HS-5 (cell line): Measurements from ENCODE around the gene SH3PXD2B.

Source experiments
- DNase-seq: peaks from one replicate; pipeline ENCODE4 v3.0.0-alpha.2; 2012; ENCODE audit warnings: low read depth

SH3PXD2B gene

DNA sequence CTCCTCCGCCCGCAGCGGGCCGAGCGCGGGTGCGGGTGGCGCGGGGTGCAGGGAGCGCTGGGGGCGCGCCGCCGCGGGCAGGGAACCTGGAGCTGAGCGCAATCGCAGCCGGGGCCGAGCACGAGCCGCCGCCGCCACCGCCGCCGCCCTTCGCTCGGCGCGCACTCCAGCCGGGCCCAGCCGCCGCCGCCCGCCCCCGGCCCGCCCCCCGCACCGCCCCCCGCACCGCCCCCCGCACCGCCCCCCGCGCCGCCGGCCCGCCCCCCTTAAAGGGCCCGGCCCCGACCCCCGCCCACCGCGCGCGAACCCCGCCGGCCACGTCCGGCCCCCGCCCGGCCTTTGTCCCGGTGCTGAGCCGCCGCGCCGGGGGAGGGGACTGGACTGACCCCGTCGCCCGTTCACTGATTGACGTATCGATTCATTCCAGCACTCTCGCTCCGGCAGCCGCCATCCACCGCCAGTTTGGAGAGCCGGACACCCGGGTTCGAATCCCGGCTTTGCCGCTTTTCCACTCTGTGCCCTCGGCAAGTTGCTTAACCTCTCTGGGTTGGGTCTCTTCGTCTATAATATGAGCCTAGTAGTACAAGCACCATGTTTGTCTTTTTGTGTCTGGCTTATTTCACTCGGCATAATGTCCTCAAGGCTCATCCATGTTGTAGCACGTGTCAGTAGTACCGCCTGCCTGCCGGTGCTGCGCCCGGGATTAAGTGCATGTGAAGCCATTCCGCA, at the start of gene SH3PXD2B:
TSS of gene SH3PXD2B (minus strand) at position 168 of the 729 bp plus-strand sequence. CDS start 173 bp downstream, outside the sequence.
- DNase-seq = no peak

DNA sequence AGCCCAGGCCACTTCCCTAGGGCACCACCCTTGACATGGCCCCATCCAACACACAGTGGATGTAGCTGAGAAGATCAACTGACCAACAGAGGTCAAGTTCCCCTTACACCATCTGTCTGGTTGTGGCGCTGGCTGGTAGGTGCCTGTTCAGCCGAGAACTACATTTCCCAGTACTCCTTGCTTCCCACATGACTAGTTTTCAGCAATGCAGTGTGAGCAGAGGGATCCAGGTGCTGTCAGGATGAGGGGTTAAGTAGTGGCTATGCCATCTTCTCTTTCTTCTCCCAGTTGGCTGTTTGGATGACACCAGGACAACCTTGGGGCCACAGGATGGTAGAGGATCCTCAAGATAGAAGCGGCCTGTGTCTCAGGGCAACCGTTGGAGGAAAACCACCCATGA, 48.6 kb upstream of the SH3PXD2B start:
- DNase-seq = no peak

DNA sequence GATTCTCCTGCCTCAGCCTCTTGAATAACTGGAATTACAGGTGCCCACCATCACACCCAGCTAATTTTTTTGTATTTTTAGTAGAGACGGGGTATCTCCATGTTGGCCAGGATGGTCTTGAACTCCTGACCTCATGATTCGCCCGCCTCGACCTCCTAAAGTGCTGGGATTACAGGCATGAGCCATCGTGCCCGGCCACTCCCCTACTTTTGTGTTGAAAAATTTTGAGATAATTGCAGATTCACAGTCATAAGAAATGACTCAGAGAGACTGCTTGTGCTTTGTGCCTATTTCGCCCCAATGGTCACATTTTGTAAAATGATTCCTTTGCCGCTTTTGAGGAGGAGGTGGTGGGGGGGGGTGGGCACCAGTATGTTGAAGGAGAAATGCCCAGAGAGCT, 48.1 kb upstream of the SH3PXD2B start:
- DNase-seq = no peak

DNA sequence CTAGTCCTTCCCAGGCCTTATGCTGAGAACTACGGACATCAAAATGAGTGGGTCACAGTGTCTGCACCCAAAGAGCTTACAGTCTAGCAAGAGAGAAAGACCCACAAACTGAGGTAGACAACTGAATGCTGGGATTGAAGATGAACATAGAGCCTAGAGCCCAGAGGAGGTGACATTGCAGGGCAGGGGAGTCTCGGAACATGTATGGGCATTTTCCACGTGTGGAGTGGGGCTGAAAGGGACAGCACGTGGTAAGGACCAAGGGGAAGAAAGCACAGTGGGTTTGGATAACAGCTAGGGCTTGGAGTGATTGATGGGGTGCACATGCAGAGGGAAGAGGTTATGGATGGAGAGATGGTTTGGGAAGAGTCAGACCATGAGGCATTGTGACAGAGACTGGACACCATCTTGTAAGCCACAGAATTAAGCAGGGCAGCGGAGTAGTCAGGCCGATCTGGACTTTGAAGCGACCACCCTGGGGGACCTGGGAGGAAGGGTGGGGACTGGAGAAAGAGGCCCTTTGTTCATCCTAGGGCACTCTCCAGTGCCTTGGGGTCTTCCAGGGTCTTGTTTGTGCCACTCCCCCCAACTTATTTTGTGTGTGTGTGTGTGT, 47.5 kb upstream of the SH3PXD2B start:
- no peak for DNase-seq

DNA sequence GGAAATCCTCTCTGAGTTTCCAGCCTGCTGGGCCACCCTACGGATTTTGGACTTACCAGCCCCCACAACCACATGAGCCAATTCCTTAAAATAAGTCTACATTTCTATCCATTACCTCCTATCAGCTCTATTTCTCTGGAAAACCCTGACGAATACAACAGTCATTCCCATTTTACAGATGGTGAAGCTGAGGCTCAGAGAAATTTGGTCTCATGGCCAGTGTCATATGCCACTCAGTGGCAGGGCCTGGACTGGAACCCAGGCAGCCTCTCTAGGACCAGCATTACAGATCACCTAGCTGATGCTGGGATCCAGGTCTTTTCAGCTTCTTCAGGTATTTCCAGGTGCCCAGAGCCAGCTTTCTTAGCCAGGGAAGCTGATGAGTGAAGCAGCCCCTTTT, 45.0 kb upstream of the SH3PXD2B start:
- no peak for DNase-seq

DNA sequence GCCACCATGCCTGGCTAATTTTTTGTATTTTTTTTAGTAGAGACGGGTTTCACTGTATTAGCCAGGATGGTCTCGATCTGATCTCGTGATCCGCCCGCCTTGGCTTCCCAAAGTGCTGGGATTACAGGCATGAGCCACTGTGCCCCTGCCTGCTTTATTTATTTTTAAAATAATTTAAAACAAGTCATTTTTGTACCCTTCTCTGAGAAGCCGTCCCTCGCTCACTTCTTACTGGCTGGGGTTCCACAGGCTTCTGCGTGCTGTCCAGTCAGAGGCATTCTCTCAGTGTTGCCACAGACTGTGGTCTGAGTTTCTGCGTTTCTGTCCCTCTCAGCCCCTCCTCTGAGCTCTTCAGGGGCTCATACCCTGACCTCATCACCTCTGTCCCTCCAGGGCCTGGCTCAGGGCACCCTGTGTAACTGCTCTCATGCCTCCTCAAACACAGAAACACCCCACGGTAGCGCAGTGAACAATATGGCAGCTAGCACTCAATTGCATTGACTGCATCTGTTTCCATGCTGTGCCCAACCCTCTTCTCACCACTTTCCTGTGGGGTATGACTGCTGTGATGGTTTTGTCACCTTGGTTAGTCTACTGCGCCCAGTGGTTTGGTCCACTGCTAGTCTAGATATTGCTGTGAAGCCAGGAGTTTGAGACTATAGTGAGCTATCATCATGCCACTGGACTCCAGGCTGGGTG, 44.3 kb upstream of the SH3PXD2B start:
- no peak for DNase-seq

DNA sequence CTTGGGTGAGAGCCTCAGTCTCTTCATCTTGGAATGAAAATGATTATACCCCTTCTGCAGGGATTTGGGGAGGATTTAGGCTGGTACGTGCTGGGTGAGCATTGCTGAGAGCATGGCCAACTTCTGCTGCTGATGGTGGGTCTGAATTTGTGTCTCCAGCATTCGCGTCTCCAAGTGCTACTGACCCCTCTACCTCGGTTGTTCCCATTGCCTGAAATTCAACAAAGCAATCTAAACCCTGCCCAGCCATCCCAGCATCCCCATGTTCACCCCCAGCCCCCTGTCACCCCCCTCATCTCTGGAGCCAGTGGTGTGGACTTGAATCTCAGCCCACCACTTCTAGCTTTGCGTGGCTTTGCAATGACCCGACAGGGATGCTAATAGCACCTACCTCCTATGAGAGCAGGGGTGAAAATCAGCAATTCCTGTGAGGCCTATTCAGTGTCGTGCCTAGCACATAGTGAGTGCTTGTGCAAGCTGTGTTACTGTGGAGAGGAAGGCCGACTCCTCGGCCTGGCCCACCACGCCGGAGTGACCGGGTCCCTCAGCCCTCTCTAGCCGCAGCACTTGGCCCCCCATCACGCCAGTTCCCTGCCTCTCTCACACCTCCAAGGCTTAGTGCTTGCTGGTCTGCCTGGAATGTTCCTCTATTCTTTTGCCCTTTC, 43.4 kb upstream of the SH3PXD2B start:
- DNase-seq = no peak

DNA sequence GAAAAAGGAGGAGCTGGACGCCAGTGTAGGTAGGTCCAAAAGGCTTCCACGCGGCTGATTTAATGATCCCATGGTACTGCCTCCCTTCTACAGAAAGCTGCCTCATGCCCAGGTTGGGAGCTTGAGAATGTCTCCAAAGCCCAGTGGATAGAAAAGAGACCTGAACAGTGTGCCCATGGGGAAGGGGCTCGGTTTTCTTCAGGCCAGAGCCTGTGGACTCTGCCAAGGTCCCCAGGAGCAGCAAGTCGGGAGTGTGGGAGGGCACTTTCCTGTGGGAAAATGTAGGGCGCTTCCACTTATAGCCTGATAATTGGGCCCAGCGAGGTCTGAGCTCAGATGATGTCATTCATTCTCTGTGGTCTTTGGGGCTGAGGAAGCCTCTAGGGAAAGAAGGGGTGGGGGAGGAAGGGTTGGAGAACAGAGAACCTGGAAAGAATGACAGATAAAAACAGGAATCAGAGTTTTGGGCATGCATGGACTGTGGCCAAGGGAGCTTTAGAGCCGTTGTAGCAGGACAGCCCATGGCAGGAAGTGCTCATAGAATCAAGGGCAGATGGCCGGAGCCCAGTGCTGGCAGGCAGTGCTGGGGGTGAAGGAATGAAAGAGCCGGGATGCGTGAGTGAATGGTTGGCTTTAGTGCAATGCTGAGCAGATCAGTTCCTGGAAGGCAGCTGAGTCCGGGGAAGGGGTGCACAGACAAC, 42.5 kb upstream of the SH3PXD2B start:
- no peak for DNase-seq

DNA sequence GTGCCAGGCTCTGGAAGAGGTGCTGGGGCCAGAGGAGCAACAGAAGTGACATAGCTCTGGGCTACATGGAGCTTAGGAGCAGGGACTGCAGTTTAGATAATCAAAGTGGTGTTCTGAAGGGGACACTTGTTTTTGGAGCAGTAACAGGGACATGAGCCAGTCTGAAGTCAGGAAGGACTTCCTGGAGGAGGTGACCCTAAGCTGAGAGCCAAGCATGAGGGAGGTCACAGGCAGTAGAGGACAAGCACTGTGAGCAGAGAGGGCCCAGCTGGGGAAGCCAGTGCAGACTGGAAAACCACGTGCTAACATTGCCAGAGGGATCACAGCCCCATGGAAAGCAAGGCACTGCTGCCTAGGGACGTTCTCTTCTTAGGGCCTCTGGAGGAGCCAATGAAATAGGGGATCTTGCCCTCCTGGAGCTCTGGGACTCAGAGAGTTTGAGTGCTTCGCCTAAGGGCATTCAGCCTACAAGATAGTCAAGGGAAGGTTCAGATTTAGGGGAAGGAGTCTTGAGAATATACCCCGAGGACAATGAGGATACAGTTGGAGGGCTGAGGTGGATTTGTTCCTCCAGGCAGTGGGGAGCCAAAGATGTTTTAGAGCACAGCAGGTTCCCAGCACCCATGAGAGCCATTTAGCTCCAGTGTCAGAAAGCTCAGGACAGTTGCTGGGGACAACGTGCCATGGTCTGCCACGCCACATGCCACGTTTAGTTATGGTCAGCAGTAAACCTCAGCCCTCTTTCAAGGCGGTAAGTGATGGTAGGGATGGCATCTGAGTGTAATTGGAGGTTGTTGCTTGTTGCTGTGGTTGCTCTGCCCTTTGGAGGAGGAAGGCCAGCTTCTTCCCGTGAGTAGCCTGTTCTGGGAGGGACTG, 40.5 kb upstream of the SH3PXD2B start:
- DNase-seq = no peak

DNA sequence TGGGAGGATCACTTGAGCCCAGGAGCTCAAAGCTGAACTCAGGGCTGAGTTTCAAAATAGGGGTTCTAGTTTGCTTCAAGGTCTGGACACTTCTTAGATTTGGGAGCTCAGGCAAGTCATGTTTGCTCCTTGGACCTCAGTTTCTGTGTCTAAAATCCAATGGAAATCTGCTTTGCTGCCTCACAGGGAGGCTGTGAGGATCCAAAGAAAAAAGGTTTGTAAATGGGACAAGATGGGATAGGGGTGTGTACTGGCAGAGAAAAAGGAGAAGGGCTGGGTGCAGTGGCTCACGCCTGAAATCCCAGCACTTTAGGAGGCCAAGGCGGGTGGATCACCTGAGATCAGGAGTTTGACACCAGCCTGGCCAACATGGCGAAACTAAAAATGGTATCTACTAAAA, 39.6 kb upstream of the SH3PXD2B start:
- DNase-seq = no peak

DNA sequence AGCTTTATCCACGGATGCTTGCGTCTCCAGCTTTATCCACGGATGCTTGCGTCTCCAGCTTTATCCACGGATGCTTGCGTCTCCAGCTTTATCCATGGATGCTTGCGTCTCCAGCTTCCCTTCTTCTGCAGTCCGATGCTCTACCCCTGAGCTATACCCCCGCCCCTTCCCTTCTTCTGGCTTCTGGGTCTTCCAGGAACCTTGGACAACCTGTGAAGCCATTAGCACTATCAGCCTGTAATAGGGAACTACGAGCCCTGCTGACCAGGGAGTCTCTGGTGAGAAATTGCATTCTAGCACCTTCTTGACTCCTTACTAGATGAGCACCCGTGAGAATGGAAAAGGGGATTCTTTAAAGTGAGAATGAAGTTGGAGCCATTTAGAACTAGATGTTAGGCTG, 39.1 kb upstream of the SH3PXD2B start:
- no peak for DNase-seq

DNA sequence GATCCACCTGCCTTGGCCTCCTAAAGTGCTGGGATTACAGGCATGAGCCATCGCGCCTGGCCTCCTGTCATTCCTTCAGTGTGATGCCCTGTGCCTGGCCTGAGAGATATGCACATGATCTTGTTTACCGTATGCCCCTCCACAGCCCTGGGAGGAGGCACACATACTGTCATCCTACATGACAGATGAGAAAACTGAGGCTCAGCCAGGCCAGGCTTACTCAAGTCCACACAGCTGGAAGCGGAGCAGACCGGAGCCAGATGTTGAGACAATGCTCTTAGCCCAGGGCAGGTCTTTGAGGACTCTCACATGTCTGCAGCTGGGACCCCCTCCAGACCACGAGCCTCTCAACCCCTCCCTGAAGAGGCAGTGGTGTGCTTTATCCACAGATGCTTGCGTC, 38.7 kb upstream of the SH3PXD2B start:
- DNase-seq = no peak

DNA sequence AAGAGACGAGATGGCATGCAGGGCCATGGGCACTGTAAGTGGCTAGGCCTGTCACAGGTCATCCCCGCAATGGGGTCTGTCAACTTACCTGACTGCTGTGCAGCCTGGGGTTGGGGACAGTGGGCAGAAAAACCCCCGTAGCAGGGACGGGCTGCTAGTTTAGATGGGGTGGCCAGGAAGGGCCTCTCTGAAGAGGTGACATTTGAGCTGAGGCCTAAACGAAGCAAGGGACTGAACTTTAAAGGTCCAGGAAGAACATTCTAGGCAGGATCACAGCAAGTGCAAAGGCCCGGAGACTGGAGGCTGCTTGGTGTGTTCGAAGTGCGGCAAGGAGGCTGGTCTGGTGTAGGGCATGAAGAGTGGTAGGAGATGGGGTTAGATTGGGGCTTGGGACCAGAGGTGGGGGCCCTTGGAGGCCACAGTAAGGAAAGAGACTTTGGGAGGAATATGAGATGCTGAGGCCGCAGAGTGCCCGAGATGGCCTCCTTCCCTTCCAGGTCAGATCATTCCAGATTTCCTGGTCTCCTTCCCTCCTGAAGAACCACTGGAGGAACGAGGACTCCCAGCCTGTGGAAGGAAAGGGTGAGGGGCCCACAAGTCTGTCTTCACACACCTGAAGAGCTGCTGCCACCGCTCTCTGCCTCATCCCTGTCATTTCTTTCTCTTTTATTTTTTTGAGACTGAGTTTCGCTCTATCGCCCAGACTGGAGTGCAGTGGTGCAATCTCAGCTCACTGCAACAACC, 37.9 kb upstream of the SH3PXD2B start:
- no peak for DNase-seq

DNA sequence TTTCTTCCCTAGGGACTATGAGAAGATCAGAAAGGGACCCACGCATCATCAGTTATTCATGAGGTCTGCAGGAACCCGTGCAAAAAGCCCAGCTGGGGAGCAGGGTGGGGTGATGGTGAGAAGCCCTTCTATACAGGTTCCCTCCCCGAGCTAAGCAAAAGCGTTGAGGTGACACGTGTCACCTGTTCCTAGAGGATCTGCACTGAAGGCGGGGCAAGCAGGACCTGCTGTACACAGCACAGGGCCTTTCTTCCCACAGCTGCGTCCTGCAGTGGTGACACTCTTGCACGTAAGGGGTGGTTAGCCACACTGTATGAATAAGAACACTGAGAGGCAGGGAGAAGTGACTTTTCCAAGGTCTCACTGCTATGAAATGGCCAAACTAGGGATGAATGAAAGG, 37.2 kb upstream of the SH3PXD2B start:
- no peak for DNase-seq

DNA sequence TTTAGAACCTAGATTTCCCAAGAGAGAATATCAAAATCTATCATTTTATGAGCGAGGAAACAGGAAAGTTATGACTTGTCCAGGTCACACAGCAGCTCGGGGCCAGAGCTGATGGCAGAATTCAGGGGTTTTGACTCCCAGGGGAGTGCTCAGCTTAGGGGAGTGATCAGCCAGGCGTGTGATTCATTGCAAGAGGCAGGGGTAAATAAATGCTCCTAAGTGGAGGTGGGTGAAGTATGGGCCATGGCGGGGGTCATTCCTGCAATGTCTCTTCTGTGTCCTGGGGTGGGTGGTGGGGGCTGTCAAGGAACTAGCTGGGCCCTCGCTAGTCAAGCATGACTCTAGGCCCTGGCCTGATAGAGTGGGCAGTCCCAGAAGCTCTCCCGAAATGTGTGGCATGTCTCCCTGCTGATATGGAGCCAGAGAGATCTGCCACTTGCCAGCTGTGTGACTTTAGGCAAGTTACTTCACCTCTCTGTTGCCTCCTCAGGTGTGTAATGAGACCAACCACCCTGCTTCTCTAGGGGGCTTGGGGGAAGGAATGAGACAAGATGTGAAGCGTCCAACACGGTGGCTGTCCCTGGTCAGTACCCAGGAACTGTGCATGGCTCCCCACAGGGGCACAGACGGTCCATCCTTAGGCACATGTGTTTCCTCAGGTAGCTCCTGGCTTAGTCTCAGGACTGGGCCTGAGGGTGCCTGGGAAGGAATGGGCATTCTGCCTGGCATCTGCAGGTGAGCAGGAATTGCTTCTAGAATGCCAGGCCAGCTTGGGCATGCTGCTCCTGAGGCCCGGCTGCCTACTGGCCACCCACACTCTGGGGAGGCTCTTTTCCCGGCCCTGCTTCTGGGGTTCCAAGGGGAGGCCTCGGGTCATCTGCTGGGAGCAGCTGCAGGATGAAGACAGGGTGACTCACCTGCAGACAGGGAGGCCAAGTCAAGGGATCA, 36.5 kb upstream of the SH3PXD2B start:
- no peak for DNase-seq

DNA sequence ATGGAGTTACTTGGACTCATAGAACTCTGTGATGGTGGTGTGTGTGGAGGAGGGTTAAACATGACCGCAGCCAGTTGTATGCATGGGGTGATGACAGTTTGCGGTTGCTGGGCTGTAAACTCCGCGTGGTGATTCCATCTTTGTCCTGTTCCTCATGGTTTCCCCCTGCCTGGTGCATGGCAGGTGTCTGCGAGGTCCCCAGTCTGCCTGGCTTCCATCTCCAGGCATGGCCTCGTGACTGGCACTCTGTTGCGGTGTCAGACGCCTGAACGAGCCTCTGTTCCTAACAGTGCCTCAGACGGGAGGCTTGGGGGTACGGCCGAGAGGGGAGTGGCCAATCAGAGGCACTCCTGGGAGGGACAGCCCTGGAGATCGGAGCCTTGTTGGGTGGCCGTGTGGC, 33.9 kb upstream of the SH3PXD2B start:
- DNase-seq = no peak

DNA sequence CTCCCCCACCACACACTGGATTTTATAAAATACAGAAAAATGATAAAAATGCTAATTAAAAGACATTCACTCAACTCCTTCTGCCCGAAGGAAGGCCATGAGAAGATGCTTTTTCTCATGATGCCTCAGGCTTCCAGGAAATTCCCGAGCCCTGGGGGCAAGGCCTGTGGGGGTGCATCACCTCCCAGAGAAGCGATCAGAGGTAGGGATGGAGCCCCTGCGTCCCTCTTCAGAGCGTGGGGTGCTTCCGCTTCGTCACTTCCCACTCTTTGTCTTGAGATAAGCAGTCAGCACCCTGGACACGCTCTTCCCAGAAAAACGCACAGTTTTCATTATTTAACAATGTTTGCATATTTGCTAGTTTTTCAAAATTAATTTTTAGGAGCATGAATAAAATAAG, 33.3 kb upstream of the SH3PXD2B start:
- no peak for DNase-seq

DNA sequence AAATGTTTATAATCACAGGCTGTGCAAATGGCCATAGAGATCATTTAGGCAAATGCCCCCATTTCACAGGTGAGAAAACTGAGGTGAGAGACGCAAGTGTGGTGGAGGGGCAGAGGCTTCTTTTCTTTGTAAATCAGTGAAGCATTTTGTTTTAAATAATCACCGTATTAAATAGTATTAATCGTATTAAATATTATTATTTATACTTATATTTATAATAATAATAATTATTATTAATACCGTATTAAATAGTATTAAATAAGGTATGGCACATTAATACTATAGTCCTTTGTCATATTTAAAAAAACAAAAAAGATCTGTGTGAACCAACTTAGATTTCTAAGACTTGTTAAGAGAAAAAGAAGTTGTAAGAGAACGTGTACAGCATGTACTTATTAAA, 32.6 kb upstream of the SH3PXD2B start:
- DNase-seq = no peak

DNA sequence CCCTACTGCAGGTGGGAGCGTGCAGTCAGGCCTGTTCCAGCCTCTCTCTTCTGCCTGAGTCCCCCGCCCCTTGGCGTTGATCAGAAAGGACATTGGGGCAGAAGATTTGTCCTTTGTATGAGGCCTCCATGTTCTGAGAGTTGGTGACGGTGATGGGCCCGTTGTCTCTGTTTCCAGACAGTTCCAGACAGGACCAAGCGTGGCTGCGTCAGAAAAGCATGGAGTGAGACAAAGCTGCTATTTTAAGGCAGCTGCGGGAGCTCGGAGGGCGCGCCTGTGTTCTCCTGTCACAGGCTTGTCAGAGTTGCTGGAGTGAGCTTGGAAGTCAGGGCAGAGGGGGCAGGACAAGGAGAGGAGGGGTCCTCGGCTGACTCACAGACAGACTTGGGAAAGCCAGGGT, 32.1 kb upstream of the SH3PXD2B start:
- no peak for DNase-seq
